SK-N-SH (cell line): Measurements from ENCODE around the gene SLC2A11. TPM values are rescaled to one million over a fixed set of nuclear protein-coding genes. Genes with fewer than 3 reads are reported as not detected.

Source experiments
- CTCF ChIA-PET: fragments of 300-600, 350-600 bp; formaldehyde crosslinking; extraction: SDS; loops from one replicate; lab custom pipeline; 2021; lab: Yijun Ruan, JAX
- POLR2A ChIA-PET: fragments of 350-600 bp; sonication (Branson Sonifier 250); formaldehyde crosslinking; extraction: SDS; loops from one replicate; lab custom pipeline; 2020; ENCODE audit warnings: antibody characterized with exemption, inconsistent platforms; lab: Yijun Ruan, JAX
- DNase-seq: peaks from one replicate; pipeline ENCODE4 v3.0.0; 2012
- H2AFZ ChIP-seq: fragments of 200-600 bp; sonication (generic); 2 replicates; pipeline ENCODE4 v1.8.1; 2016; ENCODE audit warnings: antibody characterized with exemption, mild to moderate bottlenecking, low read depth
- H3F3A ChIP-seq: fragments of 200-600 bp; sonication (generic); replicated peaks from 2 replicates; pipeline ENCODE3; 2016; ENCODE audit warnings: antibody characterized with exemption, mild to moderate bottlenecking; ENCODE audit not compliant: insufficient read depth
- H3K27ac ChIP-seq, 2 experiments: fragments of 200-500 bp in 1 of 2; fragments of 200-600 bp in 1 of 2; sonication (Bioruptor generic) in 1 of 2; sonication (generic), shearing (Covaris generic) in 1 of 2; 2 replicates each; pipeline versions ENCODE4 v1.5.1 to v1.6.1; 2014 to 2016; ENCODE audit warnings: low read depth in 2 of 2, inconsistent platforms in 1 of 2, low read length in 1 of 2, mild to moderate bottlenecking in 1 of 2, mixed read lengths in 1 of 2
- H3K27me3 ChIP-seq: fragments of 200-600 bp; sonication (generic), shearing (Covaris generic); 2 replicates; pipeline ENCODE4 v1.6.1; 2016; ENCODE audit warnings: mixed run types; ENCODE audit not compliant: insufficient read depth
- H3K36me3 ChIP-seq, 2 experiments: fragments of 200-500 bp in 1 of 2; fragments of 200-600 bp in 1 of 2; sonication (Bioruptor generic) in 1 of 2; sonication (generic) in 1 of 2; replicated peaks in 1 of 2; 2 replicates each; pipeline versions ENCODE3 to v1.5.1; 2014 to 2016; ENCODE audit warnings: low read length in 1 of 2, mild to moderate bottlenecking in 1 of 2; ENCODE audit not compliant: insufficient read depth in 2 of 2, control insufficient read depth in 1 of 2
- H3K4me1 ChIP-seq, 2 experiments: fragments of 200-500 bp in 1 of 2; fragments of 200-600 bp in 1 of 2; sonication (Bioruptor generic) in 1 of 2; sonication (generic), shearing (Covaris generic) in 1 of 2; 2 replicates each; pipeline versions ENCODE4 v1.5.1 to v1.6.1; 2014 to 2016; ENCODE audit warnings: low read depth in 1 of 2, low read length in 1 of 2, mixed run types in 1 of 2; ENCODE audit not compliant: insufficient read depth in 2 of 2, control insufficient read depth in 1 of 2
- H3K4me2 ChIP-seq: fragments of 200-600 bp; sonication (generic), shearing (Covaris generic); 2 replicates; pipeline ENCODE4 v1.6.1; 2017; ENCODE audit warnings: mixed run types
- H3K4me3 ChIP-seq, 2 experiments: fragments of 200-500 bp in 1 of 2; fragments of 200-600 bp in 1 of 2; sonication (Bioruptor generic) in 1 of 2; sonication (generic), shearing (Covaris generic) in 1 of 2; 2 replicates each; pipeline versions ENCODE4 v1.5.1 to v1.8.1; 2014 to 2016; ENCODE audit warnings: low read depth in 2 of 2, inconsistent platforms in 1 of 2, low read length in 1 of 2, mild to moderate bottlenecking in 1 of 2, mixed read lengths in 1 of 2, moderate library complexity in 1 of 2
- H3K79me2 ChIP-seq: fragments of 200-600 bp; sonication (generic); 2 replicates; pipeline ENCODE4 v1.8.1; 2017; ENCODE audit warnings: mild to moderate bottlenecking; ENCODE audit not compliant: insufficient read depth
- H3K9ac ChIP-seq: fragments of 200-600 bp; sonication (generic); 2 replicates; pipeline ENCODE4 v1.6.1; 2017; ENCODE audit warnings: mixed run types
- H3K9me2 ChIP-seq: fragments of 200-600 bp; sonication (generic); 2 replicates; pipeline ENCODE4 v1.6.1; 2017; ENCODE audit warnings: mixed run types
- H3K9me3 ChIP-seq: fragments of 200-600 bp; sonication (generic); 2 replicates; pipeline ENCODE4 v1.6.1; 2017; ENCODE audit warnings: mixed run types, mild to moderate bottlenecking, moderate library complexity
- H4K20me1 ChIP-seq: fragments of 200-600 bp; sonication (generic); 2 replicates; pipeline ENCODE4 v1.6.1; 2017; ENCODE audit warnings: mild to moderate bottlenecking, mixed run types; ENCODE audit not compliant: insufficient read depth
- FOXM1 ChIP-seq: IDR thresholded peaks from 2 replicates; pipeline ENCODE4 v1.4.0; 2012; ENCODE audit warnings: low read depth, mild to moderate bottlenecking
- GABPA ChIP-seq: IDR thresholded peaks from 2 replicates; pipeline ENCODE4 v1.4.0; 2012; ENCODE audit warnings: low read depth, mild to moderate bottlenecking
- JUND ChIP-seq: IDR thresholded peaks from 2 replicates; pipeline ENCODE4 v1.4.0; 2012
- MEF2A ChIP-seq: IDR thresholded peaks from 2 replicates; pipeline ENCODE4 v1.4.0; 2012; ENCODE audit warnings: low read depth, borderline replicate concordance
- MXI1 ChIP-seq: IDR thresholded peaks from 2 replicates; pipeline ENCODE4 v1.6.1; 2012; ENCODE audit warnings: mild to moderate bottlenecking, low read depth, low read length, improper control_type of control experiment
- POLR2AphosphoS5 ChIP-seq: IDR thresholded peaks from 2 replicates; pipeline ENCODE4 v1.6.1; 2012; ENCODE audit warnings: low read depth, low read length
- RFX5 ChIP-seq: IDR thresholded peaks from 2 replicates; pipeline ENCODE4 v1.6.1; 2012; ENCODE audit warnings: mild to moderate bottlenecking, improper control_type of control experiment, low read length
- RXRA ChIP-seq: IDR thresholded peaks from 2 replicates; pipeline ENCODE4 v1.4.0; 2012; ENCODE audit warnings: low read depth, mild to moderate bottlenecking, borderline replicate concordance
- WGBS: methylation state at CpG from one replicate; pipeline ENCODE4 v1.1.6; 2017; ENCODE audit warnings: low lambda C conversion rate; 5-methylcytosine and 5-hydroxymethylcytosine counted together
- polyA plus RNA-seq, 3 experiments: library from polyadenylated mRNA; depleted of rRNA; stranded (reverse); fragments of >200 nt; gene quantifications; 2 replicates each; pipeline ENCODE4 v1.2.3, GENCODE V29; 2012
- TF ChIP-seq, protein P1 (sequence below): IDR thresholded peaks from 2 replicates; pipeline ENCODE4 v1.4.0; 2012; ENCODE audit warnings: low read depth
- TF ChIP-seq, protein P2 (sequence below): fragments of 200-600 bp; sonication (generic); IDR thresholded peaks from 2 replicates; pipeline ENCODE4 v1.6.1; 2017; ENCODE audit warnings: antibody characterized with exemption, mild to moderate bottlenecking, moderate library complexity
- TF ChIP-seq, protein P3 (sequence below): IDR thresholded peaks from 2 replicates; pipeline ENCODE4 v1.6.1; 2012; ENCODE audit warnings: mild to moderate bottlenecking, low read depth, low read length, moderate library complexity

The SLC2A11 gene
- polyA plus RNA-seq, 1 of the 3 experiments (the other 2 are of a cell fraction) = 21.8 TPM

DNA sequence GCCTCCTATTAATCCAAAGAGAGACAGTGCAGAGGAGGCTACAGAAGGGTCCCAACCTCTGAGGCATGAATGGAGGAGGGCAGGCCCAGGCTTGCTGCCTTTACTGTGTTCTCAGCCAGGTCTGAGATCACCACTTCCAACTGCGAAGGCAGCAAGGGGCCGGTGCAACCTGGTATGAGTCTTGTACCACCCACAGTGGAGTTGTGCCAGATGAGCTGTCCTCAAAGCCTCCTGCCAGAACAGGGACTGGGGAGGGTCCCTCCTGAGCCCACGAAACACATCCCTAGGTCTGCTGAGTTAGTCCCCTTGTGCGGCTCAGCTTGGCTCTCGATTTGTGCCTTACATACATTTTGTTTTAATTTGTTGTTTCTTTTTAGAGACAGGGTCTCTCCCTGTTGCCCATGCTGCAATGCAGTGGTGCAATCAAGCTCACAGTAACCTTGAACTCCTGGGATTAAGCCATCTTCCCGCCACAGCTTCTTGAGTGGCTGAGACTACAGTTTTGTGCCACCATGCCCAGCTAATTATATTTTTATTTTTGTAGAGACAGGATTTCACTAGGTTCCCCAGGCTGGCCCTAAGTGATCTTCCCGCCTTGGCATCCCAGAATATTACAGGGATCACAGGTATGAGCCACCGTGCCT is 45.8 kb downstream of the SLC2A11 start (continued):
- TF ChIP-seq GABPA = no peak
- TF ChIP-seq, protein P1, sequence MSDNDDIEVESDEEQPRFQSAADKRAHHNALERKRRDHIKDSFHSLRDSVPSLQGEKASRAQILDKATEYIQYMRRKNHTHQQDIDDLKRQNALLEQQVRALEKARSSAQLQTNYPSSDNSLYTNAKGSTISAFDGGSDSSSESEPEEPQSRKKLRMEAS = no peak
- TF ChIP-seq, all 33 proteins: peak for 0

DNA sequence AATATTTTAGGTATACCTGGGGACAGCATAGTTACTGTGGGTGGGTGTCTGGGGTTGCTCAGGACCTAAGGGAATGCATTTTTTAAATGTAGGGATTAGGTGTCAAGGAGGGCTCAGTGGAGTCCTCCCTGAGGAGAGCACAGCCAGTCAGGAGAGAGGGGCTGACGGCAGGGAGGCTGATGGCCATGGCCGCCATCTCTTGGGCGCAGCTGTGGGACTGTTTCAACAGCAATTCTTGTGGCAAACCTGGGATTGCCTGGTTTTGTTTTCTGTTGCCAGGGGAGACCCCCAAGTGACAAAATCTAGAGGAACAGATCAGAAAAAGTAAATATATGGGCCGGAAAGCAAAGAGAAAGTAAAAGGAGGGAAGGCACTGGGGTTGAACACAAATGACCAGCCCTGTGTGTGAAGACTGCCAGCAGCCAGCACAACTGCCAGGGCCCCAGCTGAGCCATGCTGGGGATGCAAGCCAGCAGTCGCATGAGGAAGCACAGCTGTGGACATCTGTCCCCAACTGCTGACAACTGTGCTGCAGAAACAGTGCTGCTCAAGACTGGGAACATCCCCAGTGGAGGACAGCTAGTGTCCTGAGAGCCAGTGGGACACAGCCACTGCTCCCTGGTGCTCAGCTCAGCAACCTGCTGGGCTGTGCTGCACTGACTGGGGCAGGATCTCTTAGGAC is 47.0 kb downstream of the SLC2A11 start:
- Histone ChIP-seq H3K36me3 (no peaks in the 10 kb centered on the region), H3K27ac (no peak overlapping the region), H3K9me3 (no peaks in the 10 kb centered on the region), H3K27me3 (no peaks in the 10 kb centered on the region), H2AFZ (no peak overlapping the region), H3K4me1 (peaks cover 0 to 4% of the 10 kb centered on the region in 2 experiments; a peak in 1 of 4 replicates), H3K4me2 (no peak overlapping the region), H3K9ac (no peak overlapping the region), H3F3A (no peaks in the 10 kb centered on the region), H3K79me2 (no peaks in the 10 kb centered on the region), H3K4me3 (no peak overlapping the region), H3K9me2 (no peaks in the 10 kb centered on the region), H4K20me1 (no peaks in the 10 kb centered on the region)
- WGBS = 81% methylated on average over 5 of the region's 5 CpGs
- ChIA-PET CTCF (interaction anchor here (1.0 to 1.1 kb wide), 2 partner anchors 8 to 10 kb away, joined by 4 read pairs; partner anchors contain the start of gene MIF), POLR2A (no interaction called here)
- TF ChIP-seq MEF2A (no peak), RXRA (no peak), POLR2AphosphoS5 (no peak), JUND (no peak), RFX5 (no peak), FOXM1 (no peak), MXI1 (no peak)
- TF ChIP-seq, protein P2, sequence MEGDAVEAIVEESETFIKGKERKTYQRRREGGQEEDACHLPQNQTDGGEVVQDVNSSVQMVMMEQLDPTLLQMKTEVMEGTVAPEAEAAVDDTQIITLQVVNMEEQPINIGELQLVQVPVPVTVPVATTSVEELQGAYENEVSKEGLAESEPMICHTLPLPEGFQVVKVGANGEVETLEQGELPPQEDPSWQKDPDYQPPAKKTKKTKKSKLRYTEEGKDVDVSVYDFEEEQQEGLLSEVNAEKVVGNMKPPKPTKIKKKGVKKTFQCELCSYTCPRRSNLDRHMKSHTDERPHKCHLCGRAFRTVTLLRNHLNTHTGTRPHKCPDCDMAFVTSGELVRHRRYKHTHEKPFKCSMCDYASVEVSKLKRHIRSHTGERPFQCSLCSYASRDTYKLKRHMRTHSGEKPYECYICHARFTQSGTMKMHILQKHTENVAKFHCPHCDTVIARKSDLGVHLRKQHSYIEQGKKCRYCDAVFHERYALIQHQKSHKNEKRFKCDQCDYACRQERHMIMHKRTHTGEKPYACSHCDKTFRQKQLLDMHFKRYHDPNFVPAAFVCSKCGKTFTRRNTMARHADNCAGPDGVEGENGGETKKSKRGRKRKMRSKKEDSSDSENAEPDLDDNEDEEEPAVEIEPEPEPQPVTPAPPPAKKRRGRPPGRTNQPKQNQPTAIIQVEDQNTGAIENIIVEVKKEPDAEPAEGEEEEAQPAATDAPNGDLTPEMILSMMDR = no peak
- TF ChIP-seq, protein P1 = no peak
- TF ChIP-seq, protein P3, sequence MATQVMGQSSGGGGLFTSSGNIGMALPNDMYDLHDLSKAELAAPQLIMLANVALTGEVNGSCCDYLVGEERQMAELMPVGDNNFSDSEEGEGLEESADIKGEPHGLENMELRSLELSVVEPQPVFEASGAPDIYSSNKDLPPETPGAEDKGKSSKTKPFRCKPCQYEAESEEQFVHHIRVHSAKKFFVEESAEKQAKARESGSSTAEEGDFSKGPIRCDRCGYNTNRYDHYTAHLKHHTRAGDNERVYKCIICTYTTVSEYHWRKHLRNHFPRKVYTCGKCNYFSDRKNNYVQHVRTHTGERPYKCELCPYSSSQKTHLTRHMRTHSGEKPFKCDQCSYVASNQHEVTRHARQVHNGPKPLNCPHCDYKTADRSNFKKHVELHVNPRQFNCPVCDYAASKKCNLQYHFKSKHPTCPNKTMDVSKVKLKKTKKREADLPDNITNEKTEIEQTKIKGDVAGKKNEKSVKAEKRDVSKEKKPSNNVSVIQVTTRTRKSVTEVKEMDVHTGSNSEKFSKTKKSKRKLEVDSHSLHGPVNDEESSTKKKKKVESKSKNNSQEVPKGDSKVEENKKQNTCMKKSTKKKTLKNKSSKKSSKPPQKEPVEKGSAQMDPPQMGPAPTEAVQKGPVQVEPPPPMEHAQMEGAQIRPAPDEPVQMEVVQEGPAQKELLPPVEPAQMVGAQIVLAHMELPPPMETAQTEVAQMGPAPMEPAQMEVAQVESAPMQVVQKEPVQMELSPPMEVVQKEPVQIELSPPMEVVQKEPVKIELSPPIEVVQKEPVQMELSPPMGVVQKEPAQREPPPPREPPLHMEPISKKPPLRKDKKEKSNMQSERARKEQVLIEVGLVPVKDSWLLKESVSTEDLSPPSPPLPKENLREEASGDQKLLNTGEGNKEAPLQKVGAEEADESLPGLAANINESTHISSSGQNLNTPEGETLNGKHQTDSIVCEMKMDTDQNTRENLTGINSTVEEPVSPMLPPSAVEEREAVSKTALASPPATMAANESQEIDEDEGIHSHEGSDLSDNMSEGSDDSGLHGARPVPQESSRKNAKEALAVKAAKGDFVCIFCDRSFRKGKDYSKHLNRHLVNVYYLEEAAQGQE = no peak
- DNase-seq = no peak
